ENCODE results near the gene CHST9. TPM values are rescaled to one million over a fixed set of nuclear protein-coding genes. Genes with fewer than 3 reads are reported as not detected.
"Not testable (repeated sequence)": the region's sequence is repeated elsewhere in the genome, so short reads cannot be mapped to it uniquely, and the experiment has no call there.

CHST9 gene
- total RNA-seq, 2 donors from 2014 or later, result not detected

- DNase-seq (ENCODE audit: low spot score) (no peak), ATAC-seq (no peak)
- no peaks in the 10 kb centered on the region for H3K4me1 Mint-ChIP-seq (ENCODE audit: low read depth in 2 of 2)
- no peaks in the 10 kb centered on the region for H3K27me3 Mint-ChIP-seq
- H3K4me3 Mint-ChIP-seq, result no peak overlapping the region
- H3K36me3 Mint-ChIP-seq, result no peaks in the 10 kb centered on the region
- no peak overlapping the region for H3K27ac Mint-ChIP-seq
- H3K9me3 Mint-ChIP-seq, result peaks cover 3% of the 10 kb centered on the region
Observed at GRCh38 chr18:26999797-27000196, 185.3 kb downstream of the CHST9 start.

- Mint-ChIP-seq H3K27me3 (no peaks in the 10 kb centered on the region), H3K27ac (no peak overlapping the region), H3K4me3 (no peak overlapping the region), H3K4me1 (ENCODE audit: low read depth in 2 of 2) (no peaks in the 10 kb centered on the region), H3K9me3 (peaks cover 9% of the 10 kb centered on the region), H3K36me3 (no peaks in the 10 kb centered on the region)
- DNase-seq (ENCODE audit: low spot score), result no peak
- no peak for ATAC-seq
Observed at GRCh38 chr18:26993568-26993967, 191.5 kb downstream of the CHST9 start.

- Mint-ChIP-seq H3K27ac (no peak overlapping the region), H3K27me3 (no peaks in the 10 kb centered on the region), H3K9me3 (peaks cover 9% of the 10 kb centered on the region), H3K4me3 (no peak overlapping the region), H3K4me1 (ENCODE audit: low read depth in 2 of 2) (no peaks in the 10 kb centered on the region), H3K36me3 (no peaks in the 10 kb centered on the region)
- ATAC-seq, result no peak
- no peak for DNase-seq (ENCODE audit: low spot score)
Observed at GRCh38 chr18:26992926-26993325, 192.2 kb downstream of the CHST9 start.

- Mint-ChIP-seq H3K27ac (no peak overlapping the region), H3K4me3 (no peak overlapping the region), H3K9me3 (peaks cover 12% of the 10 kb centered on the region), H3K4me1 (ENCODE audit: low read depth in 2 of 2) (no peaks in the 10 kb centered on the region), H3K36me3 (no peaks in the 10 kb centered on the region), H3K27me3 (no peaks in the 10 kb centered on the region)
- DNase-seq (ENCODE audit: low spot score) (no peak), ATAC-seq (no peak)
Observed at GRCh38 chr18:26989842-26990241, 195.3 kb downstream of the CHST9 start.

- Mint-ChIP-seq H3K4me1 (ENCODE audit: low read depth in 2 of 2) (no peaks in the 10 kb centered on the region), H3K27ac (no peak overlapping the region), H3K4me3 (no peak overlapping the region), H3K27me3 (no peaks in the 10 kb centered on the region), H3K36me3 (no peaks in the 10 kb centered on the region), H3K9me3 (peaks cover 8% of the 10 kb centered on the region)
- DNase-seq (ENCODE audit: low spot score) (no peak), ATAC-seq (no peak)
Observed at GRCh38 chr18:26981360-26982082, 203.6 kb downstream of the CHST9 start.

- no peaks in the 10 kb centered on the region for H3K36me3 Mint-ChIP-seq
- no peaks in the 10 kb centered on the region for H3K27me3 Mint-ChIP-seq
- peaks cover 4% of the 10 kb centered on the region for H3K9me3 Mint-ChIP-seq
- no peak overlapping the region for H3K27ac Mint-ChIP-seq
- DNase-seq (ENCODE audit: low spot score) (no peak), ATAC-seq (no peak)
- no peak overlapping the region for H3K4me3 Mint-ChIP-seq
- no peaks in the 10 kb centered on the region for H3K4me1 Mint-ChIP-seq (ENCODE audit: low read depth in 2 of 2)
Observed at GRCh38 chr18:26978812-26979341, 206.2 kb downstream of the CHST9 start.

- no peaks in the 10 kb centered on the region for H3K36me3 Mint-ChIP-seq
- H3K4me1 Mint-ChIP-seq (ENCODE audit: low read depth in 2 of 2), result no peaks in the 10 kb centered on the region
- H3K27me3 Mint-ChIP-seq, result no peaks in the 10 kb centered on the region
- H3K4me3 Mint-ChIP-seq, result no peak overlapping the region
- peaks cover 7% of the 10 kb centered on the region for H3K9me3 Mint-ChIP-seq
- ATAC-seq (no peak), DNase-seq (ENCODE audit: low spot score) (no peak)
- H3K27ac Mint-ChIP-seq, result no peak overlapping the region
Observed at GRCh38 chr18:26977781-26978180, 207.3 kb downstream of the CHST9 start.

GRCh38 chr18:26976206-26976605 lies 208.9 kb downstream of the CHST9 start:
- ATAC-seq, result no peak
- H3K9me3 Mint-ChIP-seq, result peaks cover 7% of the 10 kb centered on the region
- H3K4me3 Mint-ChIP-seq, result no peak overlapping the region
- DNase-seq (ENCODE audit: low spot score), result no peak
- H3K27me3 Mint-ChIP-seq, result no peaks in the 10 kb centered on the region
- no peaks in the 10 kb centered on the region for H3K36me3 Mint-ChIP-seq
- no peaks in the 10 kb centered on the region for H3K4me1 Mint-ChIP-seq (ENCODE audit: low read depth in 2 of 2)
- H3K27ac Mint-ChIP-seq, result no peak overlapping the region

- H3K27me3 Mint-ChIP-seq; ATAC-seq; H3K27ac Mint-ChIP-seq; H3K4me3 Mint-ChIP-seq; H3K4me1 Mint-ChIP-seq (ENCODE audit: low read depth in 2 of 2); H3K36me3 Mint-ChIP-seq; H3K9me3 Mint-ChIP-seq; DNase-seq (ENCODE audit: low spot score): not testable (repeated sequence)
Observed at GRCh38 chr18:26972549-26972948, 212.6 kb downstream of the CHST9 start.

- Mint-ChIP-seq H3K36me3 (no peaks in the 10 kb centered on the region), H3K4me3 (no peak overlapping the region), H3K4me1 (ENCODE audit: low read depth in 2 of 2) (no peaks in the 10 kb centered on the region), H3K27ac (no peak overlapping the region), H3K27me3 (no peaks in the 10 kb centered on the region), H3K9me3 (peaks cover 6% of the 10 kb centered on the region)
- DNase-seq (ENCODE audit: low spot score), result no peak
- ATAC-seq, result no peak
Observed at GRCh38 chr18:26971409-26971808, 213.7 kb downstream of the CHST9 start.

GRCh38 chr18:26970637-26971036 lies 214.5 kb downstream of the CHST9 start:
- no peaks in the 10 kb centered on the region for H3K4me1 Mint-ChIP-seq (ENCODE audit: low read depth in 2 of 2)
- no peaks in the 10 kb centered on the region for H3K36me3 Mint-ChIP-seq
- ATAC-seq (no peak), DNase-seq (ENCODE audit: low spot score) (no peak)
- H3K27me3 Mint-ChIP-seq, result no peaks in the 10 kb centered on the region
- H3K4me3 Mint-ChIP-seq, result no peak overlapping the region
- no peak overlapping the region for H3K27ac Mint-ChIP-seq
- peaks cover 6% of the 10 kb centered on the region for H3K9me3 Mint-ChIP-seq

GRCh38 chr18:26965206-26965605 lies 219.9 kb downstream of the CHST9 start:
- Mint-ChIP-seq H3K36me3 (no peaks in the 10 kb centered on the region), H3K27me3 (no peaks in the 10 kb centered on the region), H3K27ac (no peak overlapping the region), H3K4me3 (no peak overlapping the region), H3K9me3 (peaks cover 3% of the 10 kb centered on the region), H3K4me1 (ENCODE audit: low read depth in 2 of 2) (no peaks in the 10 kb centered on the region)
- DNase-seq (ENCODE audit: low spot score), result no peak
- no peak for ATAC-seq

- no peak overlapping the region for H3K4me3 Mint-ChIP-seq
- no peaks in the 10 kb centered on the region for H3K27me3 Mint-ChIP-seq
- no peak overlapping the region for H3K27ac Mint-ChIP-seq
- ATAC-seq (no peak), DNase-seq (ENCODE audit: low spot score) (no peak)
- no peaks in the 10 kb centered on the region for H3K4me1 Mint-ChIP-seq (ENCODE audit: low read depth in 2 of 2)
- H3K36me3 Mint-ChIP-seq, result no peaks in the 10 kb centered on the region
- peaks cover 6% of the 10 kb centered on the region for H3K9me3 Mint-ChIP-seq
Observed at GRCh38 chr18:26963292-26963691, 221.8 kb downstream of the CHST9 start.

GRCh38 chr18:26961839-26962238 lies 223.3 kb downstream of the CHST9 start:
- H3K4me3 Mint-ChIP-seq, result no peak overlapping the region
- H3K4me1 Mint-ChIP-seq (ENCODE audit: low read depth in 2 of 2), result no peaks in the 10 kb centered on the region
- H3K27me3 Mint-ChIP-seq, result no peaks in the 10 kb centered on the region
- H3K27ac Mint-ChIP-seq, result no peak overlapping the region
- DNase-seq (ENCODE audit: low spot score), result no peak
- peaks cover 6% of the 10 kb centered on the region for H3K9me3 Mint-ChIP-seq
- no peak for ATAC-seq
- no peaks in the 10 kb centered on the region for H3K36me3 Mint-ChIP-seq

GRCh38 chr18:26960911-26961310 lies 224.2 kb downstream of the CHST9 start:
- no peaks in the 10 kb centered on the region for H3K27me3 Mint-ChIP-seq
- H3K4me3 Mint-ChIP-seq, result no peak overlapping the region
- peaks cover 6% of the 10 kb centered on the region for H3K9me3 Mint-ChIP-seq
- H3K4me1 Mint-ChIP-seq (ENCODE audit: low read depth in 2 of 2), result no peaks in the 10 kb centered on the region
- DNase-seq (ENCODE audit: low spot score) (no peak), ATAC-seq (no peak)
- H3K27ac Mint-ChIP-seq, result no peak overlapping the region
- no peaks in the 10 kb centered on the region for H3K36me3 Mint-ChIP-seq
